Measurements from ENCODE around the gene RNU7-1. TPM values are rescaled to one million over a fixed set of nuclear protein-coding genes. Genes with fewer than 3 reads are reported as not detected.

The RNU7-1 gene
- total RNA-seq, 4 donors from 2014 or later = not detected

GRCh38 chr12:6923003-6923732 lies 20.4 kb upstream of the RNU7-1 start:
- Histone ChIP-seq H3K27ac (peak overlapping the region in 1 of 4 donors; percentile 48), H3K4me3 (no peak overlapping the region), H3K36me3 (no peaks in the 10 kb centered on the region), H3K4me1 (peaks cover 3 to 42% (median 13%) of the 10 kb centered on the region in 4 donors), H3K9me3 (no peaks in the 10 kb centered on the region), H3K27me3 (no peaks in the 10 kb centered on the region)
- TF ChIP-seq, protein P1, sequence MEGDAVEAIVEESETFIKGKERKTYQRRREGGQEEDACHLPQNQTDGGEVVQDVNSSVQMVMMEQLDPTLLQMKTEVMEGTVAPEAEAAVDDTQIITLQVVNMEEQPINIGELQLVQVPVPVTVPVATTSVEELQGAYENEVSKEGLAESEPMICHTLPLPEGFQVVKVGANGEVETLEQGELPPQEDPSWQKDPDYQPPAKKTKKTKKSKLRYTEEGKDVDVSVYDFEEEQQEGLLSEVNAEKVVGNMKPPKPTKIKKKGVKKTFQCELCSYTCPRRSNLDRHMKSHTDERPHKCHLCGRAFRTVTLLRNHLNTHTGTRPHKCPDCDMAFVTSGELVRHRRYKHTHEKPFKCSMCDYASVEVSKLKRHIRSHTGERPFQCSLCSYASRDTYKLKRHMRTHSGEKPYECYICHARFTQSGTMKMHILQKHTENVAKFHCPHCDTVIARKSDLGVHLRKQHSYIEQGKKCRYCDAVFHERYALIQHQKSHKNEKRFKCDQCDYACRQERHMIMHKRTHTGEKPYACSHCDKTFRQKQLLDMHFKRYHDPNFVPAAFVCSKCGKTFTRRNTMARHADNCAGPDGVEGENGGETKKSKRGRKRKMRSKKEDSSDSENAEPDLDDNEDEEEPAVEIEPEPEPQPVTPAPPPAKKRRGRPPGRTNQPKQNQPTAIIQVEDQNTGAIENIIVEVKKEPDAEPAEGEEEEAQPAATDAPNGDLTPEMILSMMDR (IDR thresholded peaks at IDR 0.05) = no peak
- no peak for TF ChIP-seq POLR2A (IDR thresholded peaks at IDR 0.05)
- DNase-seq = peak in 1 of 3 donors; percentile 54

DNA sequence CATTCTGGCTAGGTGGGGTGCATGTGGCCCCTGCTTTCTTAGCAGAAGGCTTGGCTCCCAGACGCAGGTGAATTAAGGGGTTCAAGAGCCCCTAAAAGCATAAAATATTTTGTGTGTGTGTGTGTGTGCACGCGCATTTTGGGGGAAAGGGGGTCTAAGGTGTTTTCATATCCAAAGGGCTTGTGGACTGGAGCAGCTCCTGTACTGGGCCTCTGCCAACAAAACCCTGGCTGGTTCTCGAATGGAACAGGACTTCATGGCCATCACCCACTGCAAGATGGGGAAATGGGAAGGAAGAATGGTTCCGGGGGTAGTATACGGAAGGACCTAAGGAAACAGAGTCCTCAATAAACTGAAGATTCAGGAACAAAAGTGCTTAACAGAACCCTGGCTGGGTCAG lies 19.8 kb upstream of the RNU7-1 start:
- peaks cover 6 to 45% (median 13%) of the 10 kb centered on the region in 4 donors for H3K4me1 ChIP-seq
- DNase-seq = peak in 1 of 3 donors; percentile 28
- no peak for TF ChIP-seq POLR2A (IDR thresholded peaks at IDR 0.05)
- TF ChIP-seq, protein P1 (IDR thresholded peaks at IDR 0.05) = no peak
- H3K36me3 ChIP-seq = no peaks in the 10 kb centered on the region
- H3K27ac ChIP-seq = peak overlapping the region in 1 of 4 donors; percentile 95
- no peak overlapping the region for H3K4me3 ChIP-seq
- H3K27me3 ChIP-seq = no peaks in the 10 kb centered on the region
- no peaks in the 10 kb centered on the region for H3K9me3 ChIP-seq

DNA sequence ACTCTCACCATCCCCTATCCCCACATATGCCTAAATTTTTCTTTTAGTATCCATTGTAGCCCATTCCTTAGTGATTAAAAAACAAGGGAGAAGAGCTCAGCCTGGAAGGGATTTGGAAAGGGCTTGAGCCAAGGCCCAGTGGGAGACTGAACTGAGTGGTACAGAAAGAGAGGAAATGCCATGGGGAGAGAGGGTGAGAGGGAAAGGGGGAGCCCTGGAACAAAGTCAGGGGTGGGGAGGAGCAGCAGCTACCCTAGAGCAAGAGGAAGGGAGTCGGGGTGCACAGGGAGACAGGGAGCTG lies 18.4 kb upstream of the RNU7-1 start:
- peak overlapping the region; percentile 92 to 95 (median 94) for H3K27ac ChIP-seq
- TF ChIP-seq, protein P1 (IDR thresholded peaks at IDR 0.05) = no peak
- no peak for TF ChIP-seq POLR2A (IDR thresholded peaks at IDR 0.05)
- H3K4me1 ChIP-seq = peaks cover 11 to 58% (median 16%) of the 10 kb centered on the region in 4 donors
- H3K4me3 ChIP-seq = no peak overlapping the region
- no peak for DNase-seq
- H3K9me3 ChIP-seq = no peaks in the 10 kb centered on the region
- no peaks in the 10 kb centered on the region for H3K36me3 ChIP-seq
- H3K27me3 ChIP-seq = no peaks in the 10 kb centered on the region

GRCh38 chr12:6925540-6926279 lies 17.9 kb upstream of the RNU7-1 start:
- DNase-seq = peak in 2 of 3 donors; percentile 60 to 81
- Histone ChIP-seq H3K9me3 (no peaks in the 10 kb centered on the region), H3K27me3 (no peaks in the 10 kb centered on the region), H3K4me3 (peak overlapping the region in 3 of 4 donors; percentile 12 to 68 (median 42)), H3K4me1 (peaks cover 11 to 62% (median 16%) of the 10 kb centered on the region in 4 donors), H3K27ac (peak overlapping the region; percentile 92 to 95 (median 94)), H3K36me3 (no peaks in the 10 kb centered on the region)
- peak in 1 of 2 donors; percentile 51 for TF ChIP-seq POLR2A (IDR thresholded peaks at IDR 0.05)
- TF ChIP-seq, protein P1 (IDR thresholded peaks at IDR 0.05) = peak in 1 of 6 experiments; percentile 2

GRCh38 chr12:6927379-6928021 lies 16.1 kb upstream of the RNU7-1 start, which contains the start of gene ATN1:
Gene ATN1, plus strand, starts transcription at chr12:6927959. Its CDS starts 6,043 bp downstream, at chr12:6934002.
- Histone ChIP-seq H3K27me3 (no peaks in the 10 kb centered on the region), H3K27ac (peak within 1 kb of the TSS; percentile 92 to 95 (median 94)), H3K4me3 (peak within 1 kb of the TSS; percentile 68 to 98 (median 84)), H3K36me3 (no peaks in the 10 kb centered on the region), H3K4me1 (peaks cover 8 to 73% (median 15%) of the 10 kb centered on the region in 4 donors), H3K9me3 (no peaks in the 10 kb centered on the region)
- peak in 2 of 3 donors; percentile 78 to 82 for DNase-seq
- TF ChIP-seq, protein P1 (IDR thresholded peaks at IDR 0.05) = no peak
- TF ChIP-seq POLR2A (IDR thresholded peaks at IDR 0.05) = peak in 1 of 2 donors; percentile 49

Data from Peyer's patch (tissue), 4 donors.